DND-41 (cell line): ENCODE data around the gene CACNA1F.

Source experiments
- CTCF ChIP-seq: IDR thresholded peaks from 2 replicates; pipeline ENCODE4 v1.5.1; 2012; ENCODE audit warnings: borderline replicate concordance, low read length, moderate library complexity, mild to moderate bottlenecking; ENCODE audit not compliant: poor library complexity, severe bottlenecking; ENCODE audit errors: extremely low read depth
- EZH2 ChIP-seq: IDR thresholded peaks from 3 replicates; pipeline ENCODE4 v1.6.1; 2012; ENCODE audit warnings: borderline replicate concordance, low read depth, mild to moderate bottlenecking, moderate library complexity, low read length, inconsistent platforms; ENCODE audit not compliant: severe bottlenecking

DNA sequence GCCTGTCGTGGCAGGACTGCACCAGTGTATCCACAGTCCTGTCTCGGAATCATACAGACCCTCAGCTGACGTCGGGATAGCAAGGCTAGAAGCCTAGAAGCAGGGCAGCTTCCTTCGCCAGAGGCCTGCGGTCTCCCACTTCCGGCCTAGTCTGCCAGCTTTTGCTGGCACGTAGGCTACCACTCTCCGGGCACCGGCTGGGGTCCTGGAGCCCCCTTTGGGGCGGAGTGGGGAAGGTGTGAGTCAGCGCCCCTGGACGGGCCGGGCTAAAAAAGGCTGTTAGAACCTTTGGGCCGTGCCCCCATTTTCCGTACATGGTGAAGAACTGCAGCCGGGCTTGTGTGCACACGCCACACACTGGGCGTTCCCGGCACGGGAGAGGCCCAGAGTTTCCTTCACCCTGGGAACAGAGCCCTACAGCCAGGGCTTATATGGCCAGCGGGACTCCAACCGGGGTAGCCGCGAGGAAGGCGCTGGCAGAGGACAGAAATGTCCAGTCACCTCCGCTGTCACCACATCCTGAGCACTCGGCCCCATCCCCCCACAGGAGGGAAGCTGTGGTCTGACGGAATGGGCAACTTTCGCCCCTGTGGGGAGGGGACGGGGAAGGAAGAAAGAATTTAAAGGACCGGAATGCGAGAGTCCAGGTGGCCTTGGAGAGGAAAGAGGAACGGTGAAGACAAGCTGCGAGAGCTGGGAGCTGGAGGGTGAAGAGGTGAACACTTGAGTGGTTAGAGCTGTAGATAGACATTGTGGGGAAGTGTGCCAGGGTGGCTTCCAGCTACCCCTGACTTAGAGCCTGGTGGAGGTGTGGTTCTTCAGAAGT is 66.0 kb downstream of the CACNA1F start:
- TF ChIP-seq EZH2 (no peak), CTCF (peak; percentile 6)
